H9 (cell line): Measurements from ENCODE around the gene STAMBP. TPM values are rescaled to one million over a fixed set of nuclear protein-coding genes. Genes with fewer than 3 reads are reported as not detected.

Experiments
- DNase-seq: peaks from one replicate; pipeline ENCODE4 v3.0.0-alpha.2; 2017
- H2AFZ ChIP-seq: one replicate; pipeline ENCODE4 v1.6.1; 2013; ENCODE audit warnings: mild to moderate bottlenecking, low read length, control low read depth, moderate library complexity
- H2AK5ac ChIP-seq: 2 replicates; pipeline ENCODE4 v1.6.1; 2013; ENCODE audit warnings: low read length, control low read depth, mixed read lengths; ENCODE audit not compliant: insufficient read length
- H2BK120ac ChIP-seq: one replicate; pipeline ENCODE4 v1.6.1; 2013; ENCODE audit warnings: low read depth, mild to moderate bottlenecking, low read length, control low read depth, inconsistent platforms; ENCODE audit not compliant: poor library complexity, severe bottlenecking
- H2BK12ac ChIP-seq: 2 replicates; pipeline ENCODE4 v1.6.1; 2013; ENCODE audit warnings: low read length, control low read depth, mixed read lengths, low read depth; ENCODE audit not compliant: insufficient read length
- H2BK15ac ChIP-seq: 2 replicates; pipeline ENCODE4 v1.6.1; 2013; ENCODE audit warnings: low read depth, low read length, control low read depth
- H2BK20ac ChIP-seq: one replicate; pipeline ENCODE4 v1.6.1; 2013; ENCODE audit warnings: low read depth, mild to moderate bottlenecking, low read length, control low read depth, inconsistent platforms; ENCODE audit not compliant: poor library complexity, severe bottlenecking
- H2BK5ac ChIP-seq: 2 replicates; pipeline ENCODE4 v1.6.1; 2013; ENCODE audit warnings: low read length, control low read depth, mixed read lengths; ENCODE audit not compliant: insufficient read length
- H3K14ac ChIP-seq: 2 replicates; pipeline ENCODE4 v1.6.1; 2013; ENCODE audit warnings: low read length, control low read depth; ENCODE audit not compliant: insufficient read depth
- H3K18ac ChIP-seq: 2 replicates; pipeline ENCODE4 v1.6.1; 2013; ENCODE audit warnings: low read depth, mild to moderate bottlenecking, mixed read lengths, low read length, control low read depth; ENCODE audit not compliant: insufficient read length
- H3K23ac ChIP-seq: 2 replicates; pipeline ENCODE4 v1.6.1; 2013; ENCODE audit warnings: low read length, control low read depth, mixed read lengths, low read depth; ENCODE audit not compliant: insufficient read length
- H3K23me2 ChIP-seq: 2 replicates; pipeline ENCODE4 v1.6.1; 2013; ENCODE audit warnings: low read depth, mild to moderate bottlenecking, mixed read lengths, low read length, control low read depth; ENCODE audit not compliant: insufficient read length, poor library complexity, severe bottlenecking
- H3K27ac ChIP-seq: 2 replicates; pipeline ENCODE4 v1.5.1; 2013; ENCODE audit warnings: low read length, control low read depth, mixed read lengths, low read depth; ENCODE audit not compliant: insufficient read length
- H3K27me3 ChIP-seq: 2 replicates; pipeline ENCODE4 v1.6.1; 2013; ENCODE audit warnings: low read length, control low read depth, inconsistent platforms; ENCODE audit not compliant: insufficient read depth
- H3K4ac ChIP-seq: 2 replicates; pipeline ENCODE4 v1.6.1; 2013; ENCODE audit warnings: low read depth, mild to moderate bottlenecking, control low read depth, inconsistent platforms, low read length, moderate library complexity
- H3K4me1 ChIP-seq: 2 replicates; pipeline ENCODE4 v1.6.1; 2013; ENCODE audit warnings: low read length, control low read depth, inconsistent platforms; ENCODE audit not compliant: insufficient read depth
- H3K4me2 ChIP-seq: 2 replicates; pipeline ENCODE4 v1.6.1; 2013; ENCODE audit warnings: low read length, control low read depth, mixed read lengths; ENCODE audit not compliant: insufficient read length, insufficient read depth
- H3K56ac ChIP-seq: 2 replicates; pipeline ENCODE4 v1.6.1; 2013; ENCODE audit warnings: low read depth, mild to moderate bottlenecking, mixed read lengths, low read length, control low read depth; ENCODE audit not compliant: insufficient read length
- H3K79me1 ChIP-seq: 2 replicates; pipeline ENCODE4 v1.6.1; 2013; ENCODE audit warnings: low read depth, mild to moderate bottlenecking, moderate library complexity, low read length, control low read depth, inconsistent platforms; ENCODE audit not compliant: insufficient read depth, poor library complexity, severe bottlenecking
- H3K79me2 ChIP-seq: 2 replicates; pipeline ENCODE4 v1.6.1; 2013; ENCODE audit warnings: low read length, control low read depth, inconsistent platforms; ENCODE audit not compliant: insufficient read depth
- H3K9ac ChIP-seq: 2 replicates; pipeline ENCODE4 v1.6.1; 2013; ENCODE audit warnings: low read length, control low read depth, mixed read lengths; ENCODE audit not compliant: insufficient read length; ENCODE audit errors: extremely low read depth
- H3K9me3 ChIP-seq: one replicate; pipeline ENCODE4 v1.6.1; 2013; ENCODE audit warnings: low read depth, low read length, inconsistent platforms; ENCODE audit not compliant: control insufficient read depth
- H3T11ph ChIP-seq: one replicate; pipeline ENCODE4 v1.6.1; 2013; ENCODE audit warnings: mild to moderate bottlenecking, low read length, control low read depth, inconsistent platforms
- H4K20me1 ChIP-seq: one replicate; pipeline ENCODE4 v1.6.1; 2013; ENCODE audit not compliant: control insufficient read depth, insufficient read length, insufficient read depth
- H4K5ac ChIP-seq: 2 replicates; pipeline ENCODE4 v1.6.1; 2013; ENCODE audit warnings: low read depth, mild to moderate bottlenecking, mixed read lengths, low read length, control low read depth; ENCODE audit not compliant: insufficient read length
- H4K8ac ChIP-seq: replicated peaks from 2 replicates; pipeline ENCODE4 v1.6.1; 2013; ENCODE audit warnings: low read length, control low read depth, mixed read lengths, low read depth; ENCODE audit not compliant: insufficient read length
- H4K91ac ChIP-seq: 2 replicates; pipeline ENCODE4 v1.6.1; 2013; ENCODE audit warnings: low read depth, mild to moderate bottlenecking, moderate library complexity, mixed read lengths, low read length, control low read depth; ENCODE audit not compliant: insufficient read length
- H3K27ac Mint-ChIP-seq, 3 experiments: 2 replicates in 2 of 3; 3 replicates in 1 of 3; pipeline ENCODE4 v1.8.0; 2020 to 2021; ENCODE audit warnings: mixed read lengths in 3 of 3, mild to moderate bottlenecking in 1 of 3, moderate library complexity in 1 of 3
- H3K27me3 Mint-ChIP-seq: 2 replicates; pipeline ENCODE4 v1.8.0; 2021; ENCODE audit warnings: low read depth, mild to moderate bottlenecking, moderate library complexity, mixed read lengths
- H3K36me3 Mint-ChIP-seq, 3 experiments: 2 replicates in 2 of 3; 3 replicates in 1 of 3; pipeline ENCODE4 v1.8.0; 2020 to 2021; ENCODE audit warnings: low read depth in 3 of 3, mixed read lengths in 3 of 3; ENCODE audit not compliant: insufficient read depth in 1 of 3
- H3K4me1 Mint-ChIP-seq, 2 experiments: 2 replicates each; pipeline ENCODE4 v1.8.0; 2020; ENCODE audit warnings: mixed read lengths in 2 of 2
- H3K4me3 Mint-ChIP-seq, 2 experiments: 2 replicates in 1 of 2; 3 replicates in 1 of 2; pipeline ENCODE4 v1.8.0; 2020 to 2021; ENCODE audit warnings: mild to moderate bottlenecking in 2 of 2, mixed read lengths in 2 of 2, moderate library complexity in 1 of 2
- H3K9me3 Mint-ChIP-seq, 2 experiments: 2 replicates in 1 of 2; 3 replicates in 1 of 2; pipeline ENCODE4 v1.8.0; 2020; ENCODE audit warnings: mild to moderate bottlenecking in 2 of 2, mixed read lengths in 2 of 2, moderate library complexity in 1 of 2
- WGBS: extraction: QIAGEN DNeasy Blood & Tissue Kit; methylation state at CpG from one replicate; pipeline ENCODE4 v1.1.7; 2013; ENCODE audit warnings: missing lambda C conversion rate, low lambda C conversion rate, mixed read lengths; ENCODE audit not compliant: insufficient read length; ENCODE audit errors: extremely low coverage; 5-methylcytosine and 5-hydroxymethylcytosine counted together
- total RNA-seq: library from RNA; stranded (reverse); gene quantifications from 2 replicates; pipeline ENCODE4 v1.2.1, GENCODE V29; 2021
- TF ChIP-seq, protein P1 (sequence below): fragments of 200-600 bp; sonication (generic); conservative IDR thresholded peaks from 3 replicates; pipeline ENCODE4 v1.8.0; 2021; ENCODE audit warnings: antibody characterized with exemption, mild to moderate bottlenecking

STAMBP gene
- total RNA-seq, 1 experiment from 2014 or later = 45.5 TPM

GRCh38 chr2:73828389-73828817, 358 bp upstream of the STAMBP start:
- Histone ChIP-seq H4K20me1 (no peaks in the 10 kb centered on the region), H2BK12ac (no peak overlapping the region), H2BK15ac (no peak overlapping the region), H3K79me2 (peaks cover 5% of the 10 kb centered on the region; the same call in 1 of the 2 replicates), H3K4me1 (no peaks in the 10 kb centered on the region), H3K79me1 (peaks cover 3% of the 10 kb centered on the region), H2AFZ (peak overlapping the region; percentile 100), H4K8ac (peak overlapping the region; percentile 24), H3K18ac (no peak overlapping the region), H3T11ph (no peak overlapping the region), H4K91ac (no peak overlapping the region), H3K4me2 (peak overlapping the region; percentile 99), H3K23ac (no peak overlapping the region), H3K14ac (no peak overlapping the region), H3K4ac (no peak overlapping the region), H3K56ac (no peak overlapping the region), H3K27ac (no peak overlapping the region), H2BK120ac (no peak overlapping the region), H4K5ac (peak overlapping the region; percentile 94), H2BK20ac (no peak overlapping the region), H2BK5ac (no peak overlapping the region), H3K9ac (no peak overlapping the region), H3K27me3 (no peaks in the 10 kb centered on the region), H3K9me3 (no peaks in the 10 kb centered on the region), H2AK5ac (no peak overlapping the region), H3K23me2 (peaks cover 6% of the 10 kb centered on the region)
- H3K4me3 Mint-ChIP-seq = peak overlapping the region; percentile 87 to 88
- TF ChIP-seq, protein P1, sequence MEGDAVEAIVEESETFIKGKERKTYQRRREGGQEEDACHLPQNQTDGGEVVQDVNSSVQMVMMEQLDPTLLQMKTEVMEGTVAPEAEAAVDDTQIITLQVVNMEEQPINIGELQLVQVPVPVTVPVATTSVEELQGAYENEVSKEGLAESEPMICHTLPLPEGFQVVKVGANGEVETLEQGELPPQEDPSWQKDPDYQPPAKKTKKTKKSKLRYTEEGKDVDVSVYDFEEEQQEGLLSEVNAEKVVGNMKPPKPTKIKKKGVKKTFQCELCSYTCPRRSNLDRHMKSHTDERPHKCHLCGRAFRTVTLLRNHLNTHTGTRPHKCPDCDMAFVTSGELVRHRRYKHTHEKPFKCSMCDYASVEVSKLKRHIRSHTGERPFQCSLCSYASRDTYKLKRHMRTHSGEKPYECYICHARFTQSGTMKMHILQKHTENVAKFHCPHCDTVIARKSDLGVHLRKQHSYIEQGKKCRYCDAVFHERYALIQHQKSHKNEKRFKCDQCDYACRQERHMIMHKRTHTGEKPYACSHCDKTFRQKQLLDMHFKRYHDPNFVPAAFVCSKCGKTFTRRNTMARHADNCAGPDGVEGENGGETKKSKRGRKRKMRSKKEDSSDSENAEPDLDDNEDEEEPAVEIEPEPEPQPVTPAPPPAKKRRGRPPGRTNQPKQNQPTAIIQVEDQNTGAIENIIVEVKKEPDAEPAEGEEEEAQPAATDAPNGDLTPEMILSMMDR = no peak
- peaks cover 0 to 2% of the 10 kb centered on the region in 2 experiments; a peak in 1 of 5 replicates for H3K9me3 Mint-ChIP-seq
- peaks cover 18 to 24% (median 19%) of the 10 kb centered on the region in 3 experiments for H3K36me3 Mint-ChIP-seq
- peaks cover 16 to 27% of the 10 kb centered on the region in 2 experiments for H3K4me1 Mint-ChIP-seq
- no peak for DNase-seq
- H3K27me3 Mint-ChIP-seq = peaks cover 24% of the 10 kb centered on the region
- H3K27ac Mint-ChIP-seq = peak overlapping the region in 2 of 3 experiments; percentile 75 to 94; a peak in 4 of 7 replicates
- no CpG with 5 or more reads among the region's 4 CpGs for WGBS
